Measurements from ENCODE around the gene PCSK6. TPM values are rescaled to one million over a fixed set of nuclear protein-coding genes. Genes with fewer than 3 reads are reported as not detected.

Gene PCSK6
- total RNA-seq, 3 donors from 2014 or later (not counting 1 experiment from before 2014, with no cell fraction given), result 1.5 to 2.4 (median 2.4) TPM

DNA sequence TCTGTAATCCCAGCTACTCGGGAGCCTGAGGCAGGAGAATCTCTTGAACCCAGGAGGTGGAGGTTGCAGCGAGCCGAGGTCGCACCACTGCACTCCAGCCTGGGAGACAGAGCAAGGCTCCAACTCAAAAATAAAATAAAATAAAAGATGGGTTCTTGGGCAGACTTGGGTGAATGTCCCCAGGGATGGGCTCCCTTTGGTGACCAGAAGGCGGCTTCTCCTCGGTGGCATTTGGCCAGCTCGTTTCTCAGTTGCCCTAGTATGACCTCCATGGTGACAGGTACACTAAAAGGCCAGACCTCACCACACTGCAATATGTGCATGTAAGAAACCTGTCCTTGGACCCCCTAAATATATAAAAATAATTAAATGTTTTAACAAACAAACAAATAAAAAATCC lies 118.4 kb downstream of the PCSK6 start:
- Histone ChIP-seq H3K9me3 (ENCODE audit: control insufficient read depth, insufficient read depth, low read length) (no peaks in the 10 kb centered on the region), H3K36me3 (ENCODE audit: control insufficient read depth, insufficient read depth, low read length) (no peaks in the 10 kb centered on the region), H3K4me3 (ENCODE audit: low read length) (no peak overlapping the region), H3K4me1 (ENCODE audit: control insufficient read depth, insufficient read depth, low read length) (peaks cover 5% of the 10 kb centered on the region), H3K27me3 (ENCODE audit: control insufficient read depth, insufficient read depth, low read length) (no peaks in the 10 kb centered on the region), H3K27ac (ENCODE audit: low read length) (no peak overlapping the region)
- intact Hi-C loops (cut with micrococcal nuclease), result no loop called here
- H3K27me3 Mint-ChIP-seq (ENCODE audit: low read depth in 2 of 2), result peaks cover 8 to 12% of the 10 kb centered on the region in 2 donors
- DNase-seq (no peak), ATAC-seq (no peak)
- no peaks in the 10 kb centered on the region for H3K9me3 Mint-ChIP-seq
- no peak overlapping the region for H3K27ac Mint-ChIP-seq
- WGBS (ENCODE audit: insufficient coverage), result 97% methylated on average over 7 of the region's 7 CpGs
- H3K36me3 Mint-ChIP-seq, result no peaks in the 10 kb centered on the region
- H3K4me1 Mint-ChIP-seq, result peaks cover 0 to under 1% of the 10 kb centered on the region in 2 donors
- TF ChIP-seq, protein P1, sequence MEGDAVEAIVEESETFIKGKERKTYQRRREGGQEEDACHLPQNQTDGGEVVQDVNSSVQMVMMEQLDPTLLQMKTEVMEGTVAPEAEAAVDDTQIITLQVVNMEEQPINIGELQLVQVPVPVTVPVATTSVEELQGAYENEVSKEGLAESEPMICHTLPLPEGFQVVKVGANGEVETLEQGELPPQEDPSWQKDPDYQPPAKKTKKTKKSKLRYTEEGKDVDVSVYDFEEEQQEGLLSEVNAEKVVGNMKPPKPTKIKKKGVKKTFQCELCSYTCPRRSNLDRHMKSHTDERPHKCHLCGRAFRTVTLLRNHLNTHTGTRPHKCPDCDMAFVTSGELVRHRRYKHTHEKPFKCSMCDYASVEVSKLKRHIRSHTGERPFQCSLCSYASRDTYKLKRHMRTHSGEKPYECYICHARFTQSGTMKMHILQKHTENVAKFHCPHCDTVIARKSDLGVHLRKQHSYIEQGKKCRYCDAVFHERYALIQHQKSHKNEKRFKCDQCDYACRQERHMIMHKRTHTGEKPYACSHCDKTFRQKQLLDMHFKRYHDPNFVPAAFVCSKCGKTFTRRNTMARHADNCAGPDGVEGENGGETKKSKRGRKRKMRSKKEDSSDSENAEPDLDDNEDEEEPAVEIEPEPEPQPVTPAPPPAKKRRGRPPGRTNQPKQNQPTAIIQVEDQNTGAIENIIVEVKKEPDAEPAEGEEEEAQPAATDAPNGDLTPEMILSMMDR (IDR thresholded peaks at IDR 0.05), result no peak
- no peak overlapping the region for H3K4me3 Mint-ChIP-seq

DNA sequence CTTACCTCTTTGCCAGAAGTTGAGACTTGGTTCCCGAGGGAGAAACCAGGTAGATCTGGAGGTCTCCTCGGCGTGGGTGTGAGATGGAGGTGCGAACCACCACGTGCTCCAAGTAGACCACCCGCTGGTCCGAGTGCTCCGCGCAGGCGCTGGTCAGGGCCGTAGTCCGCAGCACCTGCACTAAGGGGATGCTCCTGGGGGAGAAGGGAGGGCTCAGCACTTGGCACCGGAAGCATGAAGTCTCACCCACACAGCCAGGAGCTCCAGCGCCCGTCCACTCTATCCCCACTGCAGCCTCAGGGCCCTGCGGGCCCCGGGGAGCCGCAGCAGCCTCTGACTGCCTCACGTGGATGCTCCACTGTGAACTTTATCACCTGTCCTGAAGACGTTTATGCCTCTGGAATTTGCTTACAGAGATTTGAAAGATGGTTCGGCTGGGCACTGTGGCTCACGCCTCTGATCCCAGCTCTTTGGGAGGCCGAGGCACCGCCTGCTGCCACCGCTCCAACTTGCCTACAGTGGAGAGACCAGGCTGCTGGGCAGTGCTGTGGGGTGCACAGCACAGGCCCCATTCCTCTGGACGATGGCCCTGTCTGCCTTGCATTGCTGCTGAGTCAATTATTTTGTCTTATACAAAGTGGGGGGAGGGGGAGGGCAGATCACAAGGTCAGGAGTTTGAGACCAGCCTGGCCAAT lies 119.0 kb downstream of the PCSK6 start:
- Mint-ChIP-seq H3K27ac (no peak overlapping the region), H3K9me3 (no peaks in the 10 kb centered on the region), H3K4me1 (no peaks in the 10 kb centered on the region), H3K27me3 (ENCODE audit: low read depth in 2 of 2) (peaks cover 8 to 12% of the 10 kb centered on the region in 2 donors), H3K4me3 (no peak overlapping the region), H3K36me3 (no peaks in the 10 kb centered on the region)
- no peak overlapping the region for H3K27ac ChIP-seq (ENCODE audit: low read length)
- no peaks in the 10 kb centered on the region for H3K27me3 ChIP-seq (ENCODE audit: control insufficient read depth, insufficient read depth, low read length)
- WGBS (ENCODE audit: insufficient coverage), result 89% methylated on average over 26 of the region's 26 CpGs
- DNase-seq, result no peak
- intact Hi-C loops (cut with micrococcal nuclease), result no loop called here
- H3K4me3 ChIP-seq (ENCODE audit: low read length), result no peak overlapping the region
- TF ChIP-seq, protein P1 (IDR thresholded peaks at IDR 0.05), result no peak
- no peaks in the 10 kb centered on the region for H3K9me3 ChIP-seq (ENCODE audit: control insufficient read depth, insufficient read depth, low read length)
- peaks cover 5% of the 10 kb centered on the region for H3K4me1 ChIP-seq (ENCODE audit: control insufficient read depth, insufficient read depth, low read length)
- no peaks in the 10 kb centered on the region for H3K36me3 ChIP-seq (ENCODE audit: control insufficient read depth, insufficient read depth, low read length)
- ATAC-seq, result no peak

DNA sequence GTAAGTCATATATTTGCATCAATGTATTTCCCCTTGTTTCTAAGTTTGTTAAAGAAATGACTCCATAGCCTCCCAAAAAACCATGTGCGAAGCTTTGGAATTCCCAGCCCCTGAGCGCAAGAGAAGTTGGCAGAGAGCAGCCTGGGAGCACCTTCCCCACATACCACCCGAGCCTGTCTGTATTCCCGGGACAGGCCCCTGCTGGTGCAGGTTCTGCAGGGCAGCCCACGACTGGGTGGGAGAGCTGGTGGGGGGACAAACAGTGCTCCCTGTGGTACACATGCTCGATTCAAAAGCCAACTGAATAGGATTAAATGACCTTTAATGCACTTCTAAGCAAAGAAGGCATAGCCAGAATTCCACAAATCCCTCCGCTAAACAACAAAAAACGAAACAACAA lies 119.8 kb downstream of the PCSK6 start:
- intact Hi-C loops (cut with micrococcal nuclease), result no loop called here
- no peaks in the 10 kb centered on the region for H3K9me3 ChIP-seq (ENCODE audit: control insufficient read depth, insufficient read depth, low read length)
- H3K4me1 ChIP-seq (ENCODE audit: control insufficient read depth, insufficient read depth, low read length), result peaks cover 4% of the 10 kb centered on the region
- Mint-ChIP-seq H3K27me3 (ENCODE audit: low read depth in 2 of 2) (peaks cover 8 to 12% of the 10 kb centered on the region in 2 donors), H3K9me3 (no peaks in the 10 kb centered on the region), H3K27ac (no peak overlapping the region), H3K4me1 (no peaks in the 10 kb centered on the region), H3K36me3 (no peaks in the 10 kb centered on the region), H3K4me3 (no peak overlapping the region)
- no peak for DNase-seq
- no peak for ATAC-seq
- H3K4me3 ChIP-seq (ENCODE audit: low read length), result no peak overlapping the region
- no peaks in the 10 kb centered on the region for H3K27me3 ChIP-seq (ENCODE audit: control insufficient read depth, insufficient read depth, low read length)
- WGBS (ENCODE audit: insufficient coverage), result 88% methylated on average over 8 of the region's 8 CpGs
- H3K27ac ChIP-seq (ENCODE audit: low read length), result no peak overlapping the region
- H3K36me3 ChIP-seq (ENCODE audit: control insufficient read depth, insufficient read depth, low read length), result no peaks in the 10 kb centered on the region
- TF ChIP-seq, protein P1 (IDR thresholded peaks at IDR 0.05), result no peak
